Measurements from ENCODE around the gene DXO. TPM values are rescaled to one million over a fixed set of nuclear protein-coding genes. Genes with fewer than 3 reads are reported as not detected.

DXO gene
- total and polyA plus RNA-seq, 2 experiments from 2014 or later: 37.6 to 44.9 TPM

GRCh38 chr6:31928672-31928939, 43.3 kb downstream of the DXO start:
- H3K27me3 ChIP-seq: no peaks in the 10 kb centered on the region

GRCh38 chr6:31927863-31928671, 43.9 kb downstream of the DXO start:
- Histone ChIP-seq H3K4me1 (ENCODE audit: low read depth) (no peaks in the 10 kb centered on the region), H3K4me3 (no peak overlapping the region), H3K9me3 (ENCODE audit: low read depth) (no peaks in the 10 kb centered on the region), H3K27ac (no peak overlapping the region), H3K27me3 (no peaks in the 10 kb centered on the region), H3K36me3 (no peaks in the 10 kb centered on the region)
- no peak for TF ChIP-seq CTCF (IDR thresholded peaks at IDR 0.05; ENCODE audit: low read depth, low read length)
- no peak for DNase-seq (ENCODE audit: low read depth in 1 of 2, low spot score in 1 of 2)

More at GRCh38 chr6:31928672-31928939, 43.3 kb downstream of the DXO start:
- no peaks in the 10 kb centered on the region for H3K9me3 ChIP-seq (ENCODE audit: low read depth)
- H3K4me1 ChIP-seq (ENCODE audit: low read depth): no peaks in the 10 kb centered on the region
- no peak overlapping the region for H3K27ac ChIP-seq
- DNase-seq (ENCODE audit: low read depth in 1 of 2, low spot score in 1 of 2): no peak
- no peak overlapping the region for H3K4me3 ChIP-seq
- no peaks in the 10 kb centered on the region for H3K36me3 ChIP-seq
- TF ChIP-seq CTCF (IDR thresholded peaks at IDR 0.05; ENCODE audit: low read depth, low read length): no peak

- H3K9me3 ChIP-seq (ENCODE audit: low read depth): no peaks in the 10 kb centered on the region
- H3K27ac ChIP-seq: no peak within 1 kb of the TSS
- no peaks in the 10 kb centered on the region for H3K4me1 ChIP-seq (ENCODE audit: low read depth)
- no peak within 1 kb of the TSS for H3K4me3 ChIP-seq
- no peak for DNase-seq (ENCODE audit: low read depth in 1 of 2, low spot score in 1 of 2)
- no peaks in the 10 kb centered on the region for H3K36me3 ChIP-seq
- no peak for TF ChIP-seq CTCF (IDR thresholded peaks at IDR 0.05; ENCODE audit: low read depth, low read length)
- no peaks in the 10 kb centered on the region for H3K27me3 ChIP-seq
Measured at GRCh38 chr6:31927242-31927862, 44.6 kb downstream of the DXO start, which contains the start of gene C2. C2 (plus strand) TSS chr6:31927717; CDS start chr6:31927753, 36 bp downstream.

GRCh38 chr6:31922942-31923341, 49.0 kb downstream of the DXO start:
- no peaks in the 10 kb centered on the region for H3K4me1 ChIP-seq (ENCODE audit: low read depth)
- H3K4me3 ChIP-seq: no peak overlapping the region
- H3K27me3 ChIP-seq: no peaks in the 10 kb centered on the region
- H3K36me3 ChIP-seq: no peaks in the 10 kb centered on the region
- H3K27ac ChIP-seq: no peak overlapping the region
- H3K9me3 ChIP-seq (ENCODE audit: low read depth): no peaks in the 10 kb centered on the region
- peak; percentile 26 for TF ChIP-seq CTCF (IDR thresholded peaks at IDR 0.05; ENCODE audit: low read depth, low read length)
- peak in 1 of 2 donors; percentile 18 for DNase-seq (ENCODE audit: low read depth in 1 of 2, low spot score in 1 of 2)

- no peak for TF ChIP-seq CTCF (IDR thresholded peaks at IDR 0.05; ENCODE audit: low read depth, low read length)
- H3K9me3 ChIP-seq (ENCODE audit: low read depth): no peaks in the 10 kb centered on the region
- peak in 1 of 2 donors; percentile 16 for DNase-seq (ENCODE audit: low read depth in 1 of 2, low spot score in 1 of 2)
- no peaks in the 10 kb centered on the region for H3K4me1 ChIP-seq (ENCODE audit: low read depth)
- no peaks in the 10 kb centered on the region for H3K36me3 ChIP-seq
- H3K27ac ChIP-seq: no peak overlapping the region
- no peak overlapping the region for H3K4me3 ChIP-seq
- no peaks in the 10 kb centered on the region for H3K27me3 ChIP-seq
Measured at GRCh38 chr6:31920811-31921210, 51.1 kb downstream of the DXO start.

Other genes with a start within 250 kb of the DXO start
Only the 30 nearest of the 33 such genes appear.
- 6.6 and 39.4 TPM in 2 replicates for gene MSH5, start 232.1 kb downstream of the DXO start, total RNA-seq
- 7.4 and 16.4 TPM in 2 replicates for gene MSH5, start 232.1 kb downstream of the DXO start, polyA plus RNA-seq
- 3.9 and 11.6 TPM in 2 replicates for gene SAPCD1, start 209.5 kb downstream of the DXO start, total RNA-seq
- 2.1 and 4.2 TPM in 2 replicates for gene SAPCD1, start 209.5 kb downstream of the DXO start, polyA plus RNA-seq
- 16.1 and 24.7 TPM in 2 replicates for gene VWA7, start 194.8 kb downstream of the DXO start, total RNA-seq
- 9.9 and 12.3 TPM in 2 replicates for gene VWA7, start 194.8 kb downstream of the DXO start, polyA plus RNA-seq
- gene VARS1, start 176.4 kb downstream of the DXO start, total RNA-seq: 46.3 and 49.7 TPM in 2 replicates
- 51.5 and 63.9 TPM in 2 replicates for gene VARS1, start 176.4 kb downstream of the DXO start, polyA plus RNA-seq
- 58.9 and 64.2 TPM in 2 replicates for gene LSM2, start 165.2 kb downstream of the DXO start, total RNA-seq
- gene LSM2, start 165.2 kb downstream of the DXO start, polyA plus RNA-seq: 76.8 and 88.6 TPM in 2 replicates
- gene HSPA1L, start 156.9 kb downstream of the DXO start, total RNA-seq: 1.6 and 3.1 TPM in 2 replicates
- gene HSPA1L, start 156.9 kb downstream of the DXO start, polyA plus RNA-seq: 4.5 and 5.2 TPM in 2 replicates
- gene HSPA1A, start 156.6 kb downstream of the DXO start, total RNA-seq: 122 and 167 TPM in 2 replicates
- gene HSPA1A, start 156.6 kb downstream of the DXO start, polyA plus RNA-seq: 51.2 and 92.3 TPM in 2 replicates
- 184 and 226 TPM in 2 replicates for gene HSPA1B, start 144.4 kb downstream of the DXO start, total RNA-seq
- 88.0 and 88.8 TPM in 2 replicates for gene HSPA1B, start 144.4 kb downstream of the DXO start, polyA plus RNA-seq
- 26.6 and 34.9 TPM in 2 replicates for gene NEU1, start 109.3 kb downstream of the DXO start, total RNA-seq
- 27.3 and 27.6 TPM in 2 replicates for gene NEU1, start 109.3 kb downstream of the DXO start, polyA plus RNA-seq
- not detected in 2 replicates for gene SLC44A4, start 93.1 kb downstream of the DXO start, total RNA-seq
- 0.60 TPM in 1 of 2 replicates, not detected in the other for gene SLC44A4, start 93.1 kb downstream of the DXO start, polyA plus RNA-seq
- gene EHMT2, start 74.4 kb downstream of the DXO start, total RNA-seq: 98.3 and 120 TPM in 2 replicates
- 89.6 and 115 TPM in 2 replicates for gene EHMT2, start 74.4 kb downstream of the DXO start, polyA plus RNA-seq
- gene ZBTB12, start 70.1 kb downstream of the DXO start, total RNA-seq: 20.1 and 32.0 TPM in 2 replicates
- gene ZBTB12, start 70.1 kb downstream of the DXO start, polyA plus RNA-seq: 0.62 TPM in 1 of 2 replicates, not detected in the other
- 1.9 TPM in 2 replicates for gene C2, start 44.4 kb downstream of the DXO start, total RNA-seq
- 0.48 and 1.5 TPM in 2 replicates for gene C2, start 44.4 kb downstream of the DXO start, polyA plus RNA-seq
- gene CFB, start 26.0 kb downstream of the DXO start, total RNA-seq: 0.42 and 0.66 TPM in 2 replicates
- 1.3 TPM in 1 of 2 replicates, not detected in the other for gene CFB, start 26.0 kb downstream of the DXO start, polyA plus RNA-seq
- 165 and 186 TPM in 2 replicates for gene NELFE, start 13.2 kb downstream of the DXO start, total RNA-seq
- 146 and 201 TPM in 2 replicates for gene NELFE, start 13.2 kb downstream of the DXO start, polyA plus RNA-seq
- gene SKIC2, start 13.0 kb downstream of the DXO start, total RNA-seq: 36.4 and 62.6 TPM in 2 replicates
- 53.1 and 68.5 TPM in 2 replicates for gene SKIC2, start 13.0 kb downstream of the DXO start, polyA plus RNA-seq
- 2.1 and 2.2 TPM in 2 replicates for gene C4A, start 9.9 kb upstream of the DXO start, total RNA-seq
- 1.9 and 2.5 TPM in 2 replicates for gene C4A, start 9.9 kb upstream of the DXO start, polyA plus RNA-seq
- gene C4B, start 42.7 kb upstream of the DXO start, total RNA-seq: 4.1 and 4.2 TPM in 2 replicates
- 2.7 and 5.8 TPM in 2 replicates for gene C4B, start 42.7 kb upstream of the DXO start, polyA plus RNA-seq
- gene CYP21A2, start 66.3 kb upstream of the DXO start, total RNA-seq: 0.92 and 1.0 TPM in 2 replicates
- 0.62 TPM in 1 of 2 replicates, not detected in the other for gene CYP21A2, start 66.3 kb upstream of the DXO start, polyA plus RNA-seq
- 3.0 and 9.3 TPM in 2 replicates for gene TNXB, start 137.2 kb upstream of the DXO start, total RNA-seq
- gene TNXB, start 137.2 kb upstream of the DXO start, polyA plus RNA-seq: 0.92 and 1.7 TPM in 2 replicates
- 39.7 and 60.8 TPM in 2 replicates for gene ATF6B, start 156.1 kb upstream of the DXO start, total RNA-seq
- gene ATF6B, start 156.1 kb upstream of the DXO start, polyA plus RNA-seq: 43.0 and 49.5 TPM in 2 replicates
- gene FKBPL, start 158.2 kb upstream of the DXO start, total RNA-seq: 7.0 and 7.7 TPM in 2 replicates
- gene FKBPL, start 158.2 kb upstream of the DXO start, polyA plus RNA-seq: 10.0 and 14.2 TPM in 2 replicates
- 0.78 and 4.4 TPM in 2 replicates for gene PRRT1, start 179.8 kb upstream of the DXO start, total RNA-seq
- gene PRRT1, start 179.8 kb upstream of the DXO start, polyA plus RNA-seq: 4.9 and 6.2 TPM in 2 replicates
- 42.7 and 147 TPM in 2 replicates for gene PPT2, start 182.0 kb upstream of the DXO start, total RNA-seq
- gene PPT2, start 182.0 kb upstream of the DXO start, polyA plus RNA-seq: 34.6 and 50.2 TPM in 2 replicates
- gene EGFL8, start 192.5 kb upstream of the DXO start, total RNA-seq: 10.2 and 18.7 TPM in 2 replicates
- 10.1 and 15.2 TPM in 2 replicates for gene EGFL8, start 192.5 kb upstream of the DXO start, polyA plus RNA-seq
- 128 and 146 TPM in 2 replicates for gene AGPAT1, start 203.9 kb upstream of the DXO start, total RNA-seq
- gene AGPAT1, start 203.9 kb upstream of the DXO start, polyA plus RNA-seq: 69.3 and 69.6 TPM in 2 replicates
- 180 and 188 TPM in 2 replicates for gene RNF5, start 206.3 kb upstream of the DXO start, total RNA-seq
- 232 and 237 TPM in 2 replicates for gene RNF5, start 206.3 kb upstream of the DXO start, polyA plus RNA-seq
- gene AGER, start 212.1 kb upstream of the DXO start, total RNA-seq: 5.0 and 13.5 TPM in 2 replicates
- gene AGER, start 212.1 kb upstream of the DXO start, polyA plus RNA-seq: 4.8 and 9.8 TPM in 2 replicates
- 124 and 130 TPM in 2 replicates for gene PBX2, start 218.1 kb upstream of the DXO start, total RNA-seq
- 17.3 and 23.9 TPM in 2 replicates for gene PBX2, start 218.1 kb upstream of the DXO start, polyA plus RNA-seq
- gene GPSM3, start 220.5 kb upstream of the DXO start, total RNA-seq: 16.7 and 18.0 TPM in 2 replicates
- 14.5 and 17.4 TPM in 2 replicates for gene GPSM3, start 220.5 kb upstream of the DXO start, polyA plus RNA-seq